ENCODE measurements around the gene ROR1. TPM values are rescaled to one million over a fixed set of nuclear protein-coding genes. Genes with fewer than 3 reads are reported as not detected.

Gene ROR1
- total and polyA plus RNA-seq, 2 of the 13 experiments (the other 11 are each of a cell fraction or from before 2014, with no cell fraction given) = 0.58 to 2.3 TPM

- no peaks in the 10 kb centered on the region for H3K79me2 ChIP-seq (ENCODE audit: insufficient read depth, low read length)
- in situ Hi-C loops (cut with HindIII; ENCODE audit: extremely low pct_ligation_motif_present, low pct_unique_long_range_greater_than_20kb) (no loop called here), intact Hi-C loops (cut with micrococcal nuclease; ENCODE audit: unreplicated experiment) (no loop called here)
- BruUV-seq (replicated peaks) = no TSS peak
- WGBS (ENCODE audit: low lambda C conversion rate) = 39% methylated on average over 3 of the region's 3 CpGs
- CTCF ChIA-PET (ENCODE audit: low intra/inter-chr PET ratio, low total read pairs) = no interaction called here
- no peaks in the 10 kb centered on the region for H3K36me3 ChIP-seq (replicated peaks in 1 of 2; ENCODE audit: control insufficient read depth in 1 of 2, insufficient read depth in 2 of 2, low read length in 2 of 2)
- DNase-seq (ENCODE audit: low spot score) = no peak
- H3K9me3 ChIP-seq (ENCODE audit: low read length) = no peaks in the 10 kb centered on the region
- ATAC-seq = no peak
- H3K4me3 ChIP-seq (replicated peaks in 1 of 3; ENCODE audit: insufficient read depth in 1 of 3, low read depth in 2 of 3, low read length in 3 of 3) = no peak overlapping the region
- H4K20me1 ChIP-seq (ENCODE audit: insufficient read depth, low read length) = no peaks in the 10 kb centered on the region
- H3K9ac ChIP-seq (ENCODE audit: insufficient read depth, low read depth, low read length) = no peak overlapping the region
- no peak overlapping the region for H3K27ac ChIP-seq (ENCODE audit: extremely low read length, insufficient read depth, low read length)
- FAIRE-seq = no peak
- no peaks in the 10 kb centered on the region for H3K27me3 ChIP-seq (ENCODE audit: control insufficient read depth in 1 of 2, insufficient read depth in 2 of 2, low read length in 2 of 2)
- H2AFZ ChIP-seq (ENCODE audit: low read length) = no peak overlapping the region
- H3K4me1 ChIP-seq (ENCODE audit: insufficient read depth, low read length) = peaks cover 8% of the 10 kb centered on the region; the same call in 1 of the 2 replicates
- no peak overlapping the region for H3K4me2 ChIP-seq (ENCODE audit: low read depth, low read length)
- TF ChIP-seq TOPORS (CRISPR knock-in tag; IDR thresholded peaks at IDR 0.05) (no peak), ZNF678 (CRISPR knock-in tag; IDR thresholded peaks at IDR 0.05) (no peak), IKZF5 (CRISPR knock-in tag; IDR thresholded peaks at IDR 0.05) (no peak), ADNP (CRISPR knock-in tag; IDR thresholded peaks at IDR 0.05) (no peak), MEIS2 (CRISPR knock-in tag; IDR thresholded peaks at IDR 0.05) (no peak)
- POLR2A ChIA-PET = no interaction called here
These were observed 232.0 kb downstream of the ROR1 start for GRCh38 chr1:64005801-64006200.

- peak; percentile 66 for ATAC-seq
- no peaks in the 10 kb centered on the region for H4K20me1 ChIP-seq (ENCODE audit: insufficient read depth, low read length)
- no peaks in the 10 kb centered on the region for H3K36me3 ChIP-seq (replicated peaks in 1 of 2; ENCODE audit: control insufficient read depth in 1 of 2, insufficient read depth in 2 of 2, low read length in 2 of 2)
- FAIRE-seq = no peak
- CTCF ChIA-PET (ENCODE audit: low intra/inter-chr PET ratio, low total read pairs) = no interaction called here
- in situ Hi-C loops (cut with HindIII; ENCODE audit: extremely low pct_ligation_motif_present, low pct_unique_long_range_greater_than_20kb) = no loop called here
- H3K79me2 ChIP-seq (ENCODE audit: insufficient read depth, low read length) = no peaks in the 10 kb centered on the region
- H3K4me2 ChIP-seq (ENCODE audit: low read depth, low read length) = no peak overlapping the region
- intact Hi-C loops (cut with micrococcal nuclease; ENCODE audit: unreplicated experiment) = no loop called here
- peaks cover 8% of the 10 kb centered on the region; the same call in 1 of the 2 replicates for H3K4me1 ChIP-seq (ENCODE audit: insufficient read depth, low read length)
- WGBS (ENCODE audit: low lambda C conversion rate) = 43% methylated on average over 8 of the region's 8 CpGs
- H3K9ac ChIP-seq (ENCODE audit: insufficient read depth, low read depth, low read length) = no peak overlapping the region
- DNase-seq (ENCODE audit: low spot score) = peak; percentile 12
- no peak overlapping the region for H3K27ac ChIP-seq (ENCODE audit: extremely low read length, insufficient read depth, low read length)
- no peak overlapping the region for H2AFZ ChIP-seq (ENCODE audit: low read length)
- BruUV-seq (replicated peaks) = no TSS peak
- no peaks in the 10 kb centered on the region for H3K9me3 ChIP-seq (ENCODE audit: low read length)
- H3K4me3 ChIP-seq (replicated peaks in 1 of 3; ENCODE audit: insufficient read depth in 1 of 3, low read depth in 2 of 3, low read length in 3 of 3) = no peak overlapping the region
- H3K27me3 ChIP-seq (ENCODE audit: control insufficient read depth in 1 of 2, insufficient read depth in 2 of 2, low read length in 2 of 2) = no peaks in the 10 kb centered on the region
- POLR2A ChIA-PET = no interaction called here
- TF ChIP-seq ASH2L (IDR thresholded peaks at IDR 0.05; ENCODE audit: insufficient read length, low read depth, low read length) (no peak), ZNF232 (CRISPR knock-in tag; IDR thresholded peaks at IDR 0.05; ENCODE audit: borderline replicate concordance) (no peak), SOX13 (IDR thresholded peaks at IDR 0.05) (no peak), SOX13 (CRISPR knock-in tag; conservative IDR thresholded peaks at IDR 0.05 in 1 of 2, IDR thresholded peaks at IDR 0.05 in 1 of 2) (peak in 1 of 2 experiments; percentile 41; a peak in 1 of 4 replicates), ZBTB42 (CRISPR knock-in tag; IDR thresholded peaks at IDR 0.05) (no peak), ETV5 (CRISPR knock-in tag; IDR thresholded peaks at IDR 0.05; ENCODE audit: borderline replicate concordance) (peak; percentile 19; the same call in 1 of the 2 replicates), ZBTB43 (CRISPR knock-in tag; conservative IDR thresholded peaks at IDR 0.05) (no peak), REL (CRISPR knock-in tag; conservative IDR thresholded peaks at IDR 0.05) (no peak), ZNF431 (CRISPR knock-in tag; IDR thresholded peaks at IDR 0.05; ENCODE audit: borderline replicate concordance, low read depth) (no peak), ZNF33A (CRISPR knock-in tag; IDR thresholded peaks at IDR 0.05; ENCODE audit: borderline replicate concordance) (no peak), NFRKB (IDR thresholded peaks at IDR 0.05) (no peak), ZKSCAN1 (IDR thresholded peaks at IDR 0.05; ENCODE audit: low read length) (no peak), ZNF816 (CRISPR knock-in tag; IDR thresholded peaks at IDR 0.05; ENCODE audit: borderline replicate concordance) (no peak)
These were observed 232.6 kb downstream of the ROR1 start for GRCh38 chr1:64006276-64007051.

Measured in HepG2 (cell line).